ENCODE data around the gene DRD3.

DNA sequence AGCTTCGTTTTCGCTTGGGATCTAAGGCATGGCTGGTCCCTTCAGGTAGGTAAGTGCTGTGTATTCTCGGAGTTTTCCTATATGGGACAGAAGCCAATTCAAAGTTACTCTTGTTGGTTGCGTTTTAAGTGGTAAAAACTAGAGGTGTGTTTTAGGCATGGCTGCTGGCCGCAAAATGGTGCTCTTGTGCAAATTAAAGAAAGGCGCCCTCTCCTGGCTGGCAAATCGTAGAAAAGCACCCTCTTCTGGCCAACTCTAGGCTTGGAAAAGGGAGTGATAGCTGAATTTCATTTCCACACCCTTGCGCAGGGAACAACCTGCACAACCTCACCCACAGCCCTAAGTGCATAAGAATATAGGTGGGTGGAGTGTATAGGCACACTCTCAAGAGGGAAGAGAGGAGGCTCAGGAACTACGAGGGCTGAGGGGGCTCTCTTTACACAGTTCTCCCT is 23.5 kb downstream of the DRD3 start:
- TF ChIP-seq EZH2phosphoT487 (IDR thresholded peaks at IDR 0.05) (no peak), EZH2 (IDR thresholded peaks at IDR 0.05) (no peak)
- TF ChIP-seq, protein P1, sequence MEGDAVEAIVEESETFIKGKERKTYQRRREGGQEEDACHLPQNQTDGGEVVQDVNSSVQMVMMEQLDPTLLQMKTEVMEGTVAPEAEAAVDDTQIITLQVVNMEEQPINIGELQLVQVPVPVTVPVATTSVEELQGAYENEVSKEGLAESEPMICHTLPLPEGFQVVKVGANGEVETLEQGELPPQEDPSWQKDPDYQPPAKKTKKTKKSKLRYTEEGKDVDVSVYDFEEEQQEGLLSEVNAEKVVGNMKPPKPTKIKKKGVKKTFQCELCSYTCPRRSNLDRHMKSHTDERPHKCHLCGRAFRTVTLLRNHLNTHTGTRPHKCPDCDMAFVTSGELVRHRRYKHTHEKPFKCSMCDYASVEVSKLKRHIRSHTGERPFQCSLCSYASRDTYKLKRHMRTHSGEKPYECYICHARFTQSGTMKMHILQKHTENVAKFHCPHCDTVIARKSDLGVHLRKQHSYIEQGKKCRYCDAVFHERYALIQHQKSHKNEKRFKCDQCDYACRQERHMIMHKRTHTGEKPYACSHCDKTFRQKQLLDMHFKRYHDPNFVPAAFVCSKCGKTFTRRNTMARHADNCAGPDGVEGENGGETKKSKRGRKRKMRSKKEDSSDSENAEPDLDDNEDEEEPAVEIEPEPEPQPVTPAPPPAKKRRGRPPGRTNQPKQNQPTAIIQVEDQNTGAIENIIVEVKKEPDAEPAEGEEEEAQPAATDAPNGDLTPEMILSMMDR (IDR thresholded peaks at IDR 0.05): peak; percentile 70

Measured in neural progenitor cell (in vitro differentiated cells).